IMR-90 (cell line): Measurements from ENCODE around the gene GPC6. TPM values are rescaled to one million over a fixed set of nuclear protein-coding genes. Genes with fewer than 3 reads are reported as not detected.

Experiments used
- ATAC-seq: fragments of 200-7000 bp; cut with Tn5 transposase; 2 replicates; pipeline ENCODE4 v1.9.1; 2020; ENCODE audit warnings: low read depth, mild to moderate bottlenecking, moderate library complexity
- BruUV-seq: library from RNA; stranded (reverse); fragments of 400-500 nt; replicated peaks from 2 replicates; lab custom pipeline; 2021; lab: Mats Ljungman, UMichigan
- CTCF ChIA-PET: fragments of 300-600 bp; formaldehyde crosslinking; extraction: SDS; loops from one replicate; lab custom pipeline; 2021; ENCODE audit warnings: antibody characterized with exemption; lab: Yijun Ruan, JAX
- POLR2A ChIA-PET: fragments of 300-600 bp; sonication (Branson Sonifier 250); formaldehyde crosslinking; loops from one replicate; lab custom pipeline; 2022; ENCODE audit warnings: antibody characterized with exemption; ENCODE audit not compliant: unreplicated experiment; lab: Charles Lee
- DNase-seq: peaks from one replicate; pipeline ENCODE4 v3.0.0; 2013
- H2AFZ ChIP-seq: replicated peaks from 2 replicates; pipeline ENCODE3; 2013; ENCODE audit warnings: low read length, mild to moderate bottlenecking; ENCODE audit not compliant: poor library complexity
- H2AK5ac ChIP-seq: 2 replicates; pipeline ENCODE4 v1.6.1; 2013; ENCODE audit warnings: low read depth, low read length, inconsistent platforms
- H2AK9ac ChIP-seq: replicated peaks from 2 replicates; pipeline ENCODE3; 2013; ENCODE audit warnings: mild to moderate bottlenecking, low read depth, low read length, moderate library complexity; ENCODE audit not compliant: poor library complexity
- H2BK120ac ChIP-seq: 2 replicates; pipeline ENCODE4 v1.6.1; 2013; ENCODE audit warnings: low read depth, low read length, inconsistent platforms
- H2BK15ac ChIP-seq: 3 replicates; pipeline ENCODE4 v1.6.1; 2013; ENCODE audit warnings: low read depth, low read length, inconsistent platforms
- H2BK20ac ChIP-seq: 2 replicates; pipeline ENCODE4 v1.6.1; 2013; ENCODE audit warnings: low read depth, mild to moderate bottlenecking, inconsistent platforms, low read length, moderate library complexity
- H2BK5ac ChIP-seq: 2 replicates; pipeline ENCODE4 v1.6.1; 2013; ENCODE audit warnings: mild to moderate bottlenecking, low read depth, low read length, inconsistent platforms; ENCODE audit not compliant: poor library complexity, severe bottlenecking
- H3K14ac ChIP-seq: replicated peaks from 2 replicates; pipeline ENCODE4 v1.6.1; 2013; ENCODE audit warnings: low read depth, low read length, inconsistent platforms
- H3K18ac ChIP-seq: 2 replicates; pipeline ENCODE4 v1.6.1; 2013; ENCODE audit warnings: low read depth, low read length, control low read depth
- H3K23ac ChIP-seq: 2 replicates; pipeline ENCODE4 v1.6.1; 2013; ENCODE audit warnings: low read depth, low read length, inconsistent platforms
- H3K27ac ChIP-seq: 2 replicates; pipeline ENCODE4 v1.5.1; 2013; ENCODE audit warnings: mild to moderate bottlenecking, control low read depth, low read length; ENCODE audit not compliant: insufficient read depth
- H3K27me3 ChIP-seq: 2 replicates; pipeline ENCODE4 v1.6.1; 2013; ENCODE audit warnings: low read length; ENCODE audit not compliant: control insufficient read depth, insufficient read depth
- H3K36me3 ChIP-seq: 2 replicates; pipeline ENCODE4 v1.6.1; 2013; ENCODE audit warnings: low read length, mixed read lengths; ENCODE audit not compliant: control insufficient read depth, insufficient read depth
- H3K4ac ChIP-seq: 2 replicates; pipeline ENCODE4 v1.6.1; 2013; ENCODE audit warnings: low read depth, low read length, inconsistent platforms
- H3K4me1 ChIP-seq: 2 replicates; pipeline ENCODE4 v1.6.1; 2013; ENCODE audit warnings: low read length, mixed read lengths; ENCODE audit not compliant: control insufficient read depth, insufficient read depth
- H3K4me2 ChIP-seq: 2 replicates; pipeline ENCODE4 v1.6.1; 2013; ENCODE audit warnings: low read depth, mild to moderate bottlenecking, control low read depth, low read length, moderate library complexity
- H3K4me3 ChIP-seq: 2 replicates; pipeline ENCODE4 v1.5.1; 2013; ENCODE audit warnings: low read depth, mild to moderate bottlenecking, control low read depth, low read length, moderate library complexity; ENCODE audit not compliant: insufficient read depth
- H3K56ac ChIP-seq: 2 replicates; pipeline ENCODE4 v1.6.1; 2013; ENCODE audit warnings: low read length, inconsistent platforms; ENCODE audit not compliant: insufficient read depth; ENCODE audit errors: extremely low read depth
- H3K79me1 ChIP-seq, 2 experiments: 2 replicates each; pipeline ENCODE4 v1.6.1; 2013; ENCODE audit warnings: low read length in 2 of 2, inconsistent platforms in 1 of 2, low read depth in 1 of 2
- H3K9ac ChIP-seq: 2 replicates; pipeline ENCODE4 v1.6.1; 2013; ENCODE audit warnings: low read depth, low read length, control low read depth
- H3K9me1 ChIP-seq: 2 replicates; pipeline ENCODE4 v1.6.1; 2013; ENCODE audit warnings: low read length, inconsistent platforms; ENCODE audit not compliant: insufficient read depth
- H3K9me3 ChIP-seq: 2 replicates; pipeline ENCODE4 v1.6.1; 2013; ENCODE audit warnings: low read length; ENCODE audit not compliant: control insufficient read depth, insufficient read depth
- H4K20me1 ChIP-seq: 2 replicates; pipeline ENCODE4 v1.6.1; 2013; ENCODE audit warnings: low read length, inconsistent platforms; ENCODE audit not compliant: insufficient read depth
- H4K5ac ChIP-seq: 2 replicates; pipeline ENCODE4 v1.6.1; 2013; ENCODE audit warnings: mild to moderate bottlenecking, low read depth, low read length, control low read depth
- H4K8ac ChIP-seq, 2 experiments: 2 replicates each; pipeline ENCODE4 v1.6.1; 2013; ENCODE audit warnings: low read depth in 2 of 2, low read length in 2 of 2, control low read depth in 1 of 2, inconsistent platforms in 1 of 2
- H4K91ac ChIP-seq: 2 replicates; pipeline ENCODE4 v1.6.1; 2013; ENCODE audit warnings: low read depth, low read length, inconsistent platforms; ENCODE audit not compliant: insufficient read depth
- BHLHE40 ChIP-seq: fragments of 150-350 bp; IDR thresholded peaks from 2 replicates; pipeline ENCODE4 v1.6.1; 2016; ENCODE audit warnings: mild to moderate bottlenecking, low read depth, low read length
- CEBPB ChIP-seq: IDR thresholded peaks from 2 replicates; pipeline ENCODE4 v1.6.1; 2012; ENCODE audit warnings: low read depth, low read length, improper control_type of control experiment
- CHD1 ChIP-seq: IDR thresholded peaks from 2 replicates; pipeline ENCODE4 v1.6.1; 2012; ENCODE audit warnings: low read depth, low read length, improper control_type of control experiment
- CTCF ChIP-seq: conservative IDR thresholded peaks from 2 replicates; pipeline ENCODE4 v1.5.1; 2012; ENCODE audit warnings: mild to moderate bottlenecking, low read depth, low read length, improper control_type of control experiment
- ELK1 ChIP-seq: fragments of 150-350 bp; IDR thresholded peaks from 2 replicates; pipeline ENCODE4 v1.6.1; 2016; ENCODE audit warnings: low read depth, mild to moderate bottlenecking, low read length, moderate library complexity, borderline replicate concordance
- FOS ChIP-seq: fragments of 150-350 bp; IDR thresholded peaks from 2 replicates; pipeline ENCODE4 v1.6.1; 2016; ENCODE audit warnings: low read depth, low read length
- MAFK ChIP-seq: IDR thresholded peaks from 2 replicates; pipeline ENCODE4 v1.6.1; 2012; ENCODE audit warnings: low read depth, low read length, improper control_type of control experiment
- MAZ ChIP-seq: IDR thresholded peaks from 2 replicates; pipeline ENCODE4 v1.6.1; 2012; ENCODE audit warnings: low read depth, mild to moderate bottlenecking, low read length, improper control_type of control experiment, moderate library complexity, borderline replicate concordance
- MXI1 ChIP-seq: IDR thresholded peaks from 2 replicates; pipeline ENCODE4 v1.6.1; 2012; ENCODE audit warnings: low read depth, mild to moderate bottlenecking, low read length, moderate library complexity, borderline replicate concordance
- NFE2L2 ChIP-seq: fragments of 150-350 bp; IDR thresholded peaks from 2 replicates; pipeline ENCODE4 v1.6.1; 2016; ENCODE audit warnings: low read depth, mild to moderate bottlenecking, low read length
- POLR2A ChIP-seq: IDR thresholded peaks from 2 replicates; pipeline ENCODE4 v1.6.1; 2012; ENCODE audit warnings: mild to moderate bottlenecking, low read depth, low read length
- RAD21 ChIP-seq: IDR thresholded peaks from 2 replicates; pipeline ENCODE4 v1.6.1; 2012; ENCODE audit warnings: low read length, improper control_type of control experiment
- RCOR1 ChIP-seq: IDR thresholded peaks from 2 replicates; pipeline ENCODE4 v1.6.1; 2012; ENCODE audit warnings: mild to moderate bottlenecking, low read length, improper control_type of control experiment; ENCODE audit not compliant: insufficient replicate concordance
- RFX5 ChIP-seq: IDR thresholded peaks from 2 replicates; pipeline ENCODE4 v1.8.0; 2012; ENCODE audit warnings: low read depth, mild to moderate bottlenecking, low read length, moderate library complexity
- SMC3 ChIP-seq: fragments of 150-350 bp; IDR thresholded peaks from 2 replicates; pipeline ENCODE4 v1.6.1; 2016; ENCODE audit warnings: low read depth, mild to moderate bottlenecking, antibody characterized with exemption, low read length, moderate library complexity
- USF2 ChIP-seq: fragments of 150-350 bp; IDR thresholded peaks from 2 replicates; pipeline ENCODE4 v1.6.1; 2017; ENCODE audit warnings: mild to moderate bottlenecking, antibody characterized with exemption, low read length, low read depth
- WGBS, 2 experiments: methylation state at CpG; one replicate each; pipeline versions ENCODE4 v1.1.5 to v1.1.7; 2013; ENCODE audit warnings: missing lambda C conversion rate in 2 of 2; ENCODE audit not compliant: insufficient read length in 1 of 2; ENCODE audit errors: extremely low coverage in 2 of 2; 5-methylcytosine and 5-hydroxymethylcytosine counted together
- dilution Hi-C: fragments of 300-500 bp; cut with HindIII; formaldehyde crosslinking; loops from one replicate; pipeline ENCODE4 v1.14.3; 2018; ENCODE audit warnings: low sequenced_read_pairs; ENCODE audit not compliant: unreplicated experiment
- in situ Hi-C: fragments of 300-500 bp; cut with MboI; formaldehyde crosslinking; loops from 3 replicates; pipeline ENCODE4 v1.14.3; 2019; ENCODE audit warnings: low sequenced_read_pairs, inconsistent platforms, mixed read lengths
- intact Hi-C: fragments of 100-400 bp; cut with micrococcal nuclease; formaldehyde crosslinking; loops from 2 replicates; pipeline ENCODE4 v1.10.0; 2022
- polyA plus RNA-seq, 3 experiments: library from polyadenylated mRNA; depleted of rRNA; stranded (reverse); fragments of >200 nt; gene quantifications; 2 replicates each; pipeline ENCODE4 v1.2.3, GENCODE V29; 2012; ENCODE audit warnings: low replicate concordance in 1 of 3
- total RNA-seq: library from RNA; depleted of rRNA; stranded (reverse); fragments of >200 nt; gene quantifications from 2 replicates; pipeline ENCODE4 v1.2.3, GENCODE V29; 2012

The GPC6 gene
- total and polyA plus RNA-seq, 2 of the 4 experiments (the other 2 are of a cell fraction), result 14.9 to 39.4 TPM

DNA sequence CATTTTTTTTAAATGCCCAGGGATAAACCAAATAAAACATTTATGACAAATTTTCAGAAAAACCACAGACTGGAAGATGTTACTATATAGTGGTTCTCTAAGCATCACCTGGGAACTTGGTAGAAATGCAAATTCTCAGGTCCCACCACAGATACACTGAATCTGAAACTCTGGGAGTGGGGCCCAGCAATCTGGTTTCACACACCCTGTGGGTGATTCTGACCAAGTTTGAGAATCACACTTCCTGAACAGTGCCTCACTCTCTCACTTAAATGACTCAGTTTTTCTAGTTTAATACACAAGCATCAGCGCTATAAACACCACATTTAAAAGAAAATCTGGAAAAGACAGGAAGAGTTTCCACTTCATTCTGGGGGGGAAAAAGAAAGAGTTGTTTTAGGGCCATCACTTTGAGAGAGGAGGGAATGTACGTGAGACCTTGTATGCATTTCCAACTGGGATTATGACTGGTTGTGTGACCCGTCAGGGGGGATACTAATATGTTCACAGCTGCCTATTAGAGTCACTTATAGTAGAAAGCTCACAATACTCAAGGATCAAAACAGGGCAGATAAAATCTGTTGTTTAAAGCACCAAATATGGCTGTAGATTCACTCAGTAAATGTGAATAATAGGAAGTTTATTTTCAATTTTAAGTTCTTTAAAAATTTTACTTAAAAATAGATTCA, 567.7 kb downstream of the GPC6 start:
- Histone ChIP-seq H3K4me1 (peaks cover 1% of the 10 kb centered on the region; the same call in 1 of the 2 replicates), H4K8ac (no peak overlapping the region), H3K36me3 (no peaks in the 10 kb centered on the region), H3K18ac (no peak overlapping the region; the same call in 1 of the 2 replicates), H2BK15ac (no peak overlapping the region), H3K27me3 (no peaks in the 10 kb centered on the region), H2AFZ (no peak overlapping the region), H3K56ac (no peak overlapping the region), H3K9ac (no peak overlapping the region), H3K23ac (no peak overlapping the region), H3K9me1 (no peaks in the 10 kb centered on the region), H3K4ac (no peak overlapping the region), H2AK9ac (no peak overlapping the region), H3K9me3 (no peaks in the 10 kb centered on the region), H3K27ac (no peak overlapping the region), H4K91ac (no peak overlapping the region), H3K14ac (no peak overlapping the region), H3K79me1 (no peaks in the 10 kb centered on the region), H2BK120ac (no peak overlapping the region), H2BK20ac (no peak overlapping the region), H2BK5ac (no peak overlapping the region), H3K4me3 (no peak overlapping the region), H4K5ac (no peak overlapping the region), H2AK5ac (no peak overlapping the region), H4K20me1 (no peaks in the 10 kb centered on the region), H3K4me2 (no peak overlapping the region)
- ChIA-PET CTCF (no interaction called here), POLR2A (no interaction called here)
- intact Hi-C loops (no loop called here), dilution Hi-C loops (no loop called here), in situ Hi-C loops (no loop called here)
- TF ChIP-seq MXI1 (no peak), RAD21 (no peak), MAFK (no peak), BHLHE40 (no peak), RFX5 (no peak), FOS (no peak), USF2 (no peak), CEBPB (no peak), MAZ (no peak), POLR2A (no peak), NFE2L2 (no peak), CHD1 (no peak), RCOR1 (no peak), SMC3 (no peak), ELK1 (no peak), CTCF (no peak)
- DNase-seq (peak; percentile 42), ATAC-seq (no peak; the same call in 1 of the 2 replicates)
- no TSS peak for BruUV-seq
- WGBS, 2 experiments, result no CpG with 5 or more reads among the region's 3 CpGs
